GM23248 (cell line): ENCODE data around the gene CAPN7.

ENCODE experiments used
- EZH2 ChIP-seq: fragments of 200-600 bp; sonication (generic); IDR thresholded peaks from 2 replicates; pipeline ENCODE4 v1.6.1; 2018; ENCODE audit warnings: antibody characterized with exemption, mild to moderate bottlenecking; ENCODE audit not compliant: insufficient read depth, poor library complexity, severe bottlenecking
- EZH2phosphoT487 ChIP-seq: fragments of 200-600 bp; sonication (generic); IDR thresholded peaks from 2 replicates; pipeline ENCODE4 v1.6.1; 2018; ENCODE audit warnings: antibody characterized with exemption, moderate library complexity, mild to moderate bottlenecking, low read depth; ENCODE audit not compliant: insufficient read depth

DNA sequence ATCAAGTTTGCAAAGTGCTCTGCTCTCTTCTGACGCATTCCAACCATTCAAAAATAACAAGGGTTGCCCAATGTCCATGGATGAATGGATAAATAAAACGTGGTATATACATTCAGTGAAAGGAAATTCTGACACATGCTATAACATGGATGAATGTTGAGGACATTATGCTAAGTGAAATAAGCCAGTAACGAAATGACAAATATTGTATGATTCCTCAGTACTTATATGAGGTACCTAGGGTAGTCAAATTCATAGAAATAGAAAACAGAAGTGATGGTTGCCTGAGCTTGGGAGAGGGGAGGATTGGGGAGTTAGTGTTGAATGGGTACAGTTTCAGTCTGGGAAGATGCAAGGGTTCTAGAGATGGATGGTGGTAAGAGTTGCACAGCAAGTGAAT, 92.5 kb downstream of the CAPN7 start:
- no peak for TF ChIP-seq EZH2
- TF ChIP-seq EZH2phosphoT487, result no peak
